Activated naive CD4-positive, alpha-beta T cell treated with anti-CD3 and anti-CD28 coated beads, Interleukin-2, amount 50 U/mL, for 24 hours (primary cell): ENCODE measurements around the gene CRB2.
"Not testable (repeated sequence)": the region's sequence is repeated elsewhere in the genome, so short reads cannot be mapped to it uniquely, and the experiment has no call there.

Source experiments
- H3K27ac Mint-ChIP-seq: one replicate; pipeline ENCODE4 v1.8.0; 2021; ENCODE audit warnings: mild to moderate bottlenecking, mixed read lengths
- H3K27me3 Mint-ChIP-seq: one replicate; pipeline ENCODE4 v1.8.0; 2021; ENCODE audit warnings: mixed read lengths
- H3K36me3 Mint-ChIP-seq: one replicate; pipeline ENCODE4 v1.8.0; 2021; ENCODE audit warnings: mixed read lengths
- H3K4me1 Mint-ChIP-seq: one replicate; pipeline ENCODE4 v1.8.0; 2021; ENCODE audit warnings: mixed read lengths
- H3K4me3 Mint-ChIP-seq: one replicate; pipeline ENCODE4 v1.8.0; 2021; ENCODE audit warnings: mild to moderate bottlenecking, mixed read lengths
- H3K9me3 Mint-ChIP-seq: one replicate; pipeline ENCODE4 v1.8.0; 2021; ENCODE audit warnings: mixed read lengths

The CRB2 gene

DNA sequence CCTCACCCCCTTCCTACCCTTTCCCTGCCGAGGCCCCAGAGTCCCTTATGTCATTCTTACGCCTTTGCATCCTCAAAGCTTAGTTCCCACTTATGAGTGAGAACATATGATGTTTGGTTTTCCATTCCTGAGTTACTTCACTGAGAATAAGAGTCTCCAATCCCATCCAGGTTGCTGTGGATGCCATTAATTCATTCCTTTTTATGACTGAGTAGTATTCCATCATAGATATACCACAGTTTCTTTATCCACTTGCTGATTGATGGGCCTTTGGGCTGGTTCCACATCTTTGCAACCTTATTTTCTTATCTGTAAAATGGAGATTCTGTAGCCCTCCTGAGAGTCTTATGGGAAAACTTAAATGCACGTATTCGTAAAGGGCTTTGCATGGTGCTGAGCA is 36.8 kb downstream of the CRB2 start:
- Mint-ChIP-seq H3K27ac (no peak overlapping the region), H3K9me3 (no peaks in the 10 kb centered on the region), H3K36me3 (peaks cover 3% of the 10 kb centered on the region), H3K27me3 (no peaks in the 10 kb centered on the region), H3K4me3 (no peak overlapping the region), H3K4me1 (no peaks in the 10 kb centered on the region)

DNA sequence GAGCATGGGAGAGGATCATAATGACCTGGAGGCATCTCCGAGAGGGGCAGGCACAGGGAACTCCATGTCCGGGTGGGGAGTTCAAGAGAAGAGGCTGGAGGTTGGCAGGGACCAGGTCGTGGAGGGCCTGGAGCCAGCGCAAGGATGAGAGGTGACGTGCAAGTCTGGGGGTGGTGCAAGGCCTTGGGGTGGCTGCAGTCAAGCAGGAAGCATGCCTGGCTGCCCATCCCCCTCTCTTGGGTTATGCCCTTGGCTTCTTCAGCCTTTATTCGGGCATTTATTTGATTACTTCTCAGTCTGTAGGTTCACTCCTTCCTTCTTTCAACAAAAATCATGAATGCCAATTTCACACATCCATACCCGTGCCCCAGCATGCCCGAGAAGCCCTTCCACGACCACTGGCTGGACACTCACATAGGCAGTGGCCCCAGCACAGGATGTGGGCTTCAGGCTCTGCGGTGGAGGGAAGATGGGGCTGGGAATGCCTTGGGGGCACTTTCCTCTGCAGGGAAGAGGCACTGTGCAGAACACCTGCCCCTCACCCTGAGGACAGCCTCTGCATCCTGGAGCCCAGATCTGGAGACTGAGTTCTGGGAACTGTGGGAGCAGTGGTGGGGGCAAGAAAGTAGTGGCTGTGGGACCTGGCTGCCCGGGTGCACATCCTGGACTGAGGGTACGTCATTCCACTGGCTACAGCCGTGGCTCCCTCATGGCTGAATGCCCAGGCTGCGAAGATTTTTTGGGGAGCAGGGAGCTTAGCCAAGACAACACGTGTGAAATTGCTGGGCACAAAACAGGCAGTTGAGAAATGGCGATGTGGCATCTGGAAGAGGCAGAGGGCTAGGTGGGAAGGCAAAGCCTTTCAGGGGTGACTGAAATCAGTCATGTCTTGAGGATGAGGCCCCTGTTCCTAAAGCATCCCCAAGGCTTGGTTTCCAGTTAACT is 38.6 kb downstream of the CRB2 start:
- Mint-ChIP-seq H3K4me3 (no peak overlapping the region), H3K36me3 (peaks cover 3% of the 10 kb centered on the region), H3K27ac (no peak overlapping the region), H3K9me3 (no peaks in the 10 kb centered on the region), H3K27me3 (no peaks in the 10 kb centered on the region), H3K4me1 (no peaks in the 10 kb centered on the region)

DNA sequence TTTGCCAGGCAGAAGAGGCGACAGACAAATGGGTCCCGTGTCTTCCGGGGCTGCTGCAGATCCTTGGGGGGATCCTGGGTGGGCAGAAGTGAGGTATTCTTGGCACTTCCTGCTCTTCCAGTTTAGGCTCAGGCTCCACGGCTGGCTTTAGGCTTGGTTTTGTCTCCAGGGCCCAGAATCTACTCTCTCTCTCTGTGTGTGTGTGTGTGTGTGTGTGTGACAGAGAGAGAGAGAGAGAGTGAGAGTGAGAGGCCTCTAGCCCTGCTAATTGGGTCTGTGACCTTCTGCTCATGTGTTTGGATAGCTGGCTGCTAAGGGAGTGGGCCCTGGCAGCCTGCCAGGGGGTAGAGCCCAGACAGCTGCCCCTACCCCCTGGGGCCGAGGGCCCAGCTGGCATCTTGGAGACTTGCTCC is 39.3 kb downstream of the CRB2 start:
- H3K9me3 Mint-ChIP-seq = no peaks in the 10 kb centered on the region

DNA sequence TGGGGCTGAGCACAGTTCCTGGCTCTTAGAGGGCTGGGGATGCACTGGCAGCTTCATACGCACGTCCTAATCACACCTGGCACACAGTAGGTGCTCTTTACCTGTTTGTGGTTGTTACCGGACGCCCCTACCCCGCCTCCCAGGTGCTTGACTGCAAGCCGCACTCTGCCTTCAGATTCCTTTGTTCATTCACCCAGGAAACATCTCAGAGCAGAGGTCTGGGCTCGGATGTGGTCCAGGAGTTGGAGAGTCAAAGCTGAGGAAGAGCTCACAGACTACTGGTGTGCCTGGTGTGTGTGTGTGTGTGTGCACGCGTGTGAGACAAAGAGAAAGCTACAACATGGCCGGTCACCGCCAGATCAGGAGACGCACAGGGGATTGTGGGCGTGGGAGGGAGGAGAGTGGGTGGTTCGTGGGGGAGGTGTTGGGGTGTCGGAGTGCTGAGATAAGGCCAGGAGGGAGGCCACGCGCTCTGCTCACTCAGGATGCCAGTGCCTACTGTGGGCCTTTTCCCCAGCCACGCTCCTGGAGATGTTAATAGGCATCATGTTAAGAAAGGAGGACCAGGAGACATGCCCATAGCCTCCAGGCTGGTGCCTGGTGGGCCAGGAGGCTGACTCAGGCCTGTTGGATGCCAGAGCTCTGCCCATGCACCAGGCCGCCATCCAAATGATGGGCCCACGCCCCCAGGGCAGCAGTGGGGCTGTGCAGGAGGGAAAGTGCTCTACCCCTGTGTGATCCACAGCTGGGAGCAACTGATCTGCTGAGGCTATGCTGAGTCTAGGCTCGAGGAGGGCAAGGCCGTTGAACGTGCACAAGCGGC is 39.9 kb downstream of the CRB2 start:
- Mint-ChIP-seq H3K4me3 (no peak overlapping the region), H3K27ac (no peak overlapping the region), H3K9me3 (no peaks in the 10 kb centered on the region)

More for the DNA sequence above, 39.3 kb downstream of the CRB2 start:
- H3K36me3 Mint-ChIP-seq = peaks cover 3% of the 10 kb centered on the region
- H3K27me3 Mint-ChIP-seq = no peaks in the 10 kb centered on the region
- no peak overlapping the region for H3K4me3 Mint-ChIP-seq
- no peak overlapping the region for H3K27ac Mint-ChIP-seq
- no peaks in the 10 kb centered on the region for H3K4me1 Mint-ChIP-seq

DNA sequence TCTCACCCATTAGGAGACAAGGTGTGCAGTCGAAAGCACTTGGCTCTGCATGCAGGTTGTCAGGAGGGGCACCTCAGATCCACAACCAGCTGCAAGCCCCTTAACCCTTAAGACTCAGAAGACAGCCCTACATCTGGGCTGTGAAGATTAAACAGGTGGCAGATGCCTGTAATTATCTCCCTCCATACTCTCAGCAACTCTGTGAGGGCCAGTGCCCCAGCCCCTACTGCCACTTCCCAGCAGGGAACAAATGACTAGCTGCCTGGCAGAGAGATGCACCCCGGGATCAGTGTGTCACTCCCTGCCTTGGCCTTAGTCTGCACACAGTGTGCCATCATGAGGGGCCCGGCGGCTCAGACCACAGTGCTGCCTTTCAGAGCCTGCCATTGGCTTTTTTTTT is 42.0 kb downstream of the CRB2 start:
- H3K27me3 Mint-ChIP-seq = no peaks in the 10 kb centered on the region
- H3K27ac Mint-ChIP-seq = no peak overlapping the region
- no peaks in the 10 kb centered on the region for H3K4me1 Mint-ChIP-seq
- H3K36me3 Mint-ChIP-seq = peaks cover 3% of the 10 kb centered on the region
- H3K9me3 Mint-ChIP-seq = no peaks in the 10 kb centered on the region
- H3K4me3 Mint-ChIP-seq = no peak overlapping the region

More for the DNA sequence above, 39.9 kb downstream of the CRB2 start:
- H3K36me3 Mint-ChIP-seq = peaks cover 3% of the 10 kb centered on the region
- H3K27me3 Mint-ChIP-seq = no peaks in the 10 kb centered on the region
- H3K4me1 Mint-ChIP-seq = no peaks in the 10 kb centered on the region

DNA sequence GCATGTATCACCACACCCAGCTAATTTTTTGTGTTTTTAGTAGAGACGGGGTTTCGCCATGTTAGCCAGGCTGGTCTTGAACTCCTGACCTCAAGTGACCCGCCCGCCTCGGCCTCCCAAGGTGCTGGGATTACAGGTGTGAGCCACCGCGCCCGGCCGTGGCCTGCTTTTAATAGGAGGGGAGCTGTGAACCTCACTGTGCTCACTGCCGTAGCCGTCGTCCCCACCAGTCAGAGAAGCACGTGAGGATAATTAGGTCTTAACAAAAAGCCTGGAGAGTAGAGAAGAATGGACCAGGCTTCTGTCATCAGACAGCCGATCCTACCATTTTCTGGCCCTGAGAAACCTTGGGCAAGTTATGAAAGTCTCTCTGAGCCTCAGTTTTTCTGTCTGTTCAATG is 42.9 kb downstream of the CRB2 start:
- not testable (repeated sequence) for H3K36me3 Mint-ChIP-seq, H3K4me1 Mint-ChIP-seq, H3K9me3 Mint-ChIP-seq

DNA sequence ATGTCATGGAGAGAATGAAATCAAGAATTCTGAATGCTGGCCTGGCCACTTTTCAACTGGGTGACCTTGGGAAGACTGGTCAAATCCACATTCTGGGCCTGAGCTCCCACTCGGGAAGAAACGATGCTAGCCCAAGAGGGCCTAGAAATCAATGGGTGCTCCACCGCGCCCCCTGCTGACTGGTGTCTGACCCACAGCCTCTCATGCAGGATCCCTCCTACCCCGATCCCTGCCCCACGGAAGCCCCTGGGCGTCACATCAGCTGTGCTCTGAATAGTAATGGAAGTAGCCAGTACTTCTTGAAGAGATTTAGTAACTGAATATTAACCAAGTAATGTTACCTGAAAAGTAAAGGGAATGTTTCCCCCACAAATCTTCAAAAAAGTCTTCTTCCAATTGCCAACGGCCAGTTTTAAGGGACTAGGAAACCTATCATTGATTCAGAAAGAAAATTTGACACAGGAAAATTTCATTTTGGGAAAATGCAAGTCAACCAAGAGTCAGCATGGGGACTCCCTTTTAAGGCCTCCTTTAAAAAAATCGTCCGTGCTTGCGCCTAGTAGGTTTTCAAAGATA is 43.9 kb downstream of the CRB2 start:
- no peak overlapping the region for H3K4me3 Mint-ChIP-seq
- no peaks in the 10 kb centered on the region for H3K9me3 Mint-ChIP-seq
- H3K27ac Mint-ChIP-seq = no peak overlapping the region
- H3K27me3 Mint-ChIP-seq = no peaks in the 10 kb centered on the region
- peaks cover 2% of the 10 kb centered on the region for H3K36me3 Mint-ChIP-seq
- no peaks in the 10 kb centered on the region for H3K4me1 Mint-ChIP-seq

More for the DNA sequence above, 42.9 kb downstream of the CRB2 start:
- H3K27me3 Mint-ChIP-seq, H3K4me3 Mint-ChIP-seq, H3K27ac Mint-ChIP-seq: not testable (repeated sequence)

DNA sequence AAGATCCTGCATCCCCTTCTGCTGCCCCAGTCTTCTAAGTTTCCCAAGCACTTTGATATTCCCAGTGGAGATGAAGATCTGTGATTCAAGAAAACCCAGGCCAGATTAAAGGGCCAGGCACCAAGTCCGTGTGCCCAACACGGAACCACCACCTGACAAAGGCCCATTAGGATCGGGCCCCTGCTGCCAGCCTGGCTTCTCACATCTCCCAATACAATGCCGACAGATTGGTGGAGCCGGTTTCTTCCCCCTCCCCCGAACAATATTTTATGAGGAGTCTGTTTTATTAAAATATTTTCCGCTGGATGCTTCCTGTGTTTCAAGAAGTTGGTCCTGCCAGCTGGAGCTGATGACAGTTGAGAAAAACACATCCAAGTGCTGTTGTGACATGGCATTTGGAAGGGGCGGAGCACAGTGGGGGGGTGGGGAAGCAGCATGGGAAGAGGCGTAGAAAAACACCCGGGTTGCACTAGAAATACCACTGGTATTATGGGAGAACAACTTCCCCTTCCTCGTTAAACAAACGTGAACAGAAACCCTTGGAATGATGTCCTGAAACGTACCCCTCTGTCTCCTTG is 45.0 kb downstream of the CRB2 start:
- H3K4me3 Mint-ChIP-seq = no peak overlapping the region
- H3K27ac Mint-ChIP-seq = no peak overlapping the region
- no peaks in the 10 kb centered on the region for H3K36me3 Mint-ChIP-seq
- no peaks in the 10 kb centered on the region for H3K9me3 Mint-ChIP-seq
- H3K27me3 Mint-ChIP-seq = no peaks in the 10 kb centered on the region
- H3K4me1 Mint-ChIP-seq = peaks cover under 1% of the 10 kb centered on the region

DNA sequence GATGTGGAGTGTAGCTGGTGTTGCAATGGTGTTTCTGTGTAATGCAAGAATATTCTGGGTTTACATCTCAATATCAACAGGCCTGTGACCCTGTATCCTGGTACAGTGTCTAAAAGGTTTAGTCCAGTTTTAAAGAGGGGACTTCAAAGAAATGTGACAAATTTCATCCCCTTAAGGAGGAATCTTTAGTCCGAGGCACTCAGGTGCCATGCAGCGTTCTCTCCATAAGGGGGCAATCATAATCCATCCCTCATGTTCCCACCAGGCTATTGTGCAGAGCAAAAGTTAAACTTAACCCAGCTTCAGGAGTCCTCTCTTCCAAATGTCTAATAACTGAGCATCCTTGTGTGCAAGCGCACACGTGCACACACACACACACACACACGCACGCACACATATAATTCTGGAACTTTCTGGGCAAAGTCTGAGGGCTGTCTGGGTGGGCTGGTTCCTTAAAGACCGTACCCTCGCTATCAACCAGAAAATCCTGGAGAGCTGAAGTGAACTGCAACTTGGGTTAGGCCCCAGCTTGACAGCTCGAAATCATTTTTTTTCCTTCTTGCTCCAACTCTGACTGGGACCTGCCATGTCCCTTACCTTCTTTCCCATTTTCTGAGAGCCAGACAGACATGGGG is 46.0 kb downstream of the CRB2 start:
- Mint-ChIP-seq H3K9me3 (no peaks in the 10 kb centered on the region), H3K36me3 (no peaks in the 10 kb centered on the region), H3K4me3 (no peak overlapping the region), H3K4me1 (peaks cover 10% of the 10 kb centered on the region), H3K27ac (no peak overlapping the region), H3K27me3 (no peaks in the 10 kb centered on the region)

DNA sequence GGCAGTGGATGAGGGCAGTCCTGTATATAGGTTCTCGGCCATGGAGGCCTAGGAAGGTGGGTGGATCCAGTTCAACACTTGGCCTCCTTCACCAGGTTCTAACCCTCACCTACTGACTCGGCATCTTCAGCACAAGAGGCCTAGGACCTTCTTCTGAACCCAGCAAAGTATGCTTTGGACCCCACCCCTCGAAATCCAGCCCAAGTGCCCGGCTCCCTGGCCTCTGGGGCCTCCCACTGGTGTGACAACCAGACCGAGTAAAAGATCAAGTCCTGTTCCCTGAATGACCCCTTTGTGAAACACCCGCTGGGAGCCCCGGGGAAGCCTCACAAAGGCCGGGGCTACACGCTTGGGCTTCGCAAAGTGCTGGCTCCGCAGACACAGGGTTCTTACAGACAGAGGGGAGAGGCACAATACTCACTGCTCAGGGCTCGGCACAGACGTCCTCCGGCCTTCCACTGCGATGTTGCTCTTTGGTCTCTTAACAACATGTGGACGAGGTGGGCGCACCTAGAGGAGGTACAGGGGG is 47.0 kb downstream of the CRB2 start:
- no peaks in the 10 kb centered on the region for H3K9me3 Mint-ChIP-seq
- peaks cover 14% of the 10 kb centered on the region for H3K4me1 Mint-ChIP-seq
- no peaks in the 10 kb centered on the region for H3K27me3 Mint-ChIP-seq
- H3K36me3 Mint-ChIP-seq = no peaks in the 10 kb centered on the region
- no peak overlapping the region for H3K4me3 Mint-ChIP-seq
- no peak overlapping the region for H3K27ac Mint-ChIP-seq

DNA sequence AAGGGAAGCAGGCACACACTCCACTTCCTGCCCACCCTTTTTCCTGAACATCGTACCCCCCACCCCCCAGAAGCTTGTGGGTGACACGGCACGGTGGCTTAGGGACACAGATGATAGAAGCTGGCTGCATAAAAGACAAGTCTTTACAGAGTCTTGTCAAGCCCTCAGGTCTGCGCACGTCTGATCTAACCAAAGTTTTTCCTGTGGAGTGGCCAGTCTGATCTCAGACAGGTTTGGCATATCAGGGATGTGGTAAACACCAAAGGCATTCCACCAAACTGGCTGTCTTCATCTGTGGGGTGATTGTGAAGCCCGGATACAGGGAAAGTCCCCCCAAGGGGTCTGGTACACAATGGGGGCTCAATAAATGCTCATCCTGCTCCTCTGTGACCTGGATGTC is 50.0 kb downstream of the CRB2 start:
- Mint-ChIP-seq H3K36me3 (no peaks in the 10 kb centered on the region), H3K27ac (no peak overlapping the region), H3K4me1 (peaks cover 14% of the 10 kb centered on the region), H3K4me3 (no peak overlapping the region), H3K27me3 (no peaks in the 10 kb centered on the region), H3K9me3 (no peaks in the 10 kb centered on the region)

DNA sequence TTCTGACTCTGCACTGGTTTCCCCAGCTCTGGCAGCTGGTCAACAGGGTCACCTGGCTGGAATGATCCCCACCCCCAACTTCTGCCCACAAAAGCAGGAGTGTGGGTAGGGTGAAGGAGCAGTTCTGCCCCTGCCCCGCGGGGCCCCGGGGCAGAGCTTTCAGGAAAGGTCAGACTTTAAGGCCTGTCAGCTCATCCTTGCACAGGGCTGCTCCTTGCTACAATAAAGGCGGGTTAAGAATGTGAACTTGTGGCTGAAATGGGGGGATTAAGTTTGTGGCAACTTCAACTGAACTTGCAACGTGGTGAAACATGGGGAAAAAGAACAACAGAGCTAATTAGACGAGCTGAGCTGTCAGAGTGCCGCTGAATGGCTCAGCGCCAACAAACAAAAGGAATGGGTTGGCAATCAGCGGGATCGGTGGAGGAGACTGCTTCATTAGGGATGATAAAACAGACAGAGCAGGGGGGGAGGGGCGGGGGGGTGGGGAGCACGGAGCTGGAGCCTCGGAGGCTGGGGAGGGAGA is 50.8 kb downstream of the CRB2 start:
- no peaks in the 10 kb centered on the region for H3K36me3 Mint-ChIP-seq
- peaks cover 14% of the 10 kb centered on the region for H3K4me1 Mint-ChIP-seq
- no peak overlapping the region for H3K4me3 Mint-ChIP-seq
- no peaks in the 10 kb centered on the region for H3K9me3 Mint-ChIP-seq
- no peak overlapping the region for H3K27ac Mint-ChIP-seq
- no peaks in the 10 kb centered on the region for H3K27me3 Mint-ChIP-seq

DNA sequence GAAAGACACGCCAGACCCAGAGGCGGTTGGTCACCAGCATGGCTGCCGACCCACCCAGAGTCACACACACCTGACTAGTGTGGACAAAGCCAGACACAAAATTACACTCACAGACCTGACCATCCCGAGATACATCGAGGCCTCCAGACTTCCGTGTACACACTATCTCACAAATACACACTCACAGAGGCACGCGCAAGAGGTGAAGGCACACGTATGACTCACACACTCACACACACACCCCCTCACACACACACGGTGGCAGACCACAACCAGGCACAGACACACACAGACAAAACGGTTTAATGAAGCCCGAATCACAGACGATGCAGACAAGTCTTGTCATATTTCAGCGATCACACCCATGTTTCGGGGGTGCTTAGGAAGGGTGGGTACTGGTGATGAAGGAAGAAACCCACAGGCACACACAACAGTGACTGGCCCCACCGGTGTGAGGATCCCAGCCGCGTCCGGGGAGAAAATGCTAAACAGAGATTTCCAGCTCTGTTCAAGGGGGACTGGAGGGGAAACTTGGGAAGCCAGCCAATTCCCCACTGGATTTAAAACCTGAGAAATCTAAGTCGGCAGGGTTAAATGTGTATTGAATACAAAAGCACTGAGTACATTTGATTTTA is 51.3 kb downstream of the CRB2 start:
- H3K4me1 Mint-ChIP-seq = peaks cover 14% of the 10 kb centered on the region

More for the DNA sequence above, 51.3 kb downstream of the CRB2 start:
- H3K4me3 Mint-ChIP-seq = no peak overlapping the region
- no peaks in the 10 kb centered on the region for H3K9me3 Mint-ChIP-seq
- no peak overlapping the region for H3K27ac Mint-ChIP-seq
- H3K36me3 Mint-ChIP-seq = no peaks in the 10 kb centered on the region
- H3K27me3 Mint-ChIP-seq = no peaks in the 10 kb centered on the region
